HG03378 (cell line): ENCODE results near the gene JAGN1.
A peak's percentile ranks its signal among the peaks of the same experiment; 100 is the strongest.
"Not testable (repeated sequence)": the region's sequence is repeated elsewhere in the genome, so short reads cannot be mapped to it uniquely, and the experiment has no call there.

Experiments
- ATAC-seq: cut with Tn5 transposase; IDR thresholded peaks from one replicate; pipeline ENCODE4 v1.9.1; 2021; ENCODE audit warnings: mild to moderate bottlenecking, moderate library complexity; ENCODE audit not compliant: unreplicated experiment

Gene JAGN1

DNA sequence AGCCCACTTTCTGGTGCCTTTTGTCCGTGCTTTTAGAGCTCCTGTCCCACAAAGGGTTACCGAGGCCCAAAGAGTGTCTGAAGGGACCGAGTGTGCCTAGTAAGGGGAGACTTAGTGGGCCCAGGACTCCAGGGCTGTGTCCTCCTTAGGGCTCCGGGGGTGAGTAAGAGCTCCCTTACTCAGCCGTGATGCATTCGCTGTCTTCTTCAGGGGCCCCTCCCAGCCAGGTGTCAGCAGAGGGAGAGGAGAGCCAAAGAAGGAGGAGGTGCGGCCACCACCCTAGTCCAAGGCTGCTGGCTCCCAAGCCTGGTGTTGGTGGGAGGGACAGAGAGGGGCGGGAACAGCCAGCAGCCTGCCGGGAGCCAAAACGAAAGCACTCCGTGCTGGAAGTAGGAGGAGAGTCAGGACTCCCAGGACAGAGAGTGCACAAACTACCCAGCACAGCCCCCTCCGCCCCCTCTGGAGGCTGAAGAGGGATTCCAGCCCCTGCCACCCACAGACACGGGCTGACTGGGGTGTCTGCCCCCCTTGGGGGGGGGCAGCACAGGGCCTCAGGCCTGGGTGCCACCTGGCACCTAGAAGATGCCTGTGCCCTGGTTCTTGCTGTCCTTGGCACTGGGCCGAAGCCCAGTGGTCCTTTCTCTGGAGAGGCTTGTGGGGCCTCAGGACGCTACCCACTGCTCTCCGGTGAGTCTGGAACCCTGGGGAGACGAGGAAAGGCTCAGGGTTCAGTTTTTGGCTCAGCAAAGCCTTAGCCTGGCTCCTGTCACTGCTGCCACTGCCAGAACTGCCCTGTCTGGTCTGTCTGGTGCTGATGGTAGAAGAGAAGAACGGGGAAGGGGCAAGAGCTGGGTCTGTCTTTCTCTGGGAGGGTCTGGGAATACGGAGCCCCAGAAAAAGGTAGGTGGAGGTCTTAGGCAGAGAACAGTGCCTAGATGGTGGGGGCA lies 26.6 kb downstream of the JAGN1 start, which contains the start of gene IL17RC:
TSS of gene IL17RC (plus strand) at position 365 of the 947 bp plus-strand sequence. CDS start at position 583, 218 bp downstream.
- ATAC-seq: no peak

DNA sequence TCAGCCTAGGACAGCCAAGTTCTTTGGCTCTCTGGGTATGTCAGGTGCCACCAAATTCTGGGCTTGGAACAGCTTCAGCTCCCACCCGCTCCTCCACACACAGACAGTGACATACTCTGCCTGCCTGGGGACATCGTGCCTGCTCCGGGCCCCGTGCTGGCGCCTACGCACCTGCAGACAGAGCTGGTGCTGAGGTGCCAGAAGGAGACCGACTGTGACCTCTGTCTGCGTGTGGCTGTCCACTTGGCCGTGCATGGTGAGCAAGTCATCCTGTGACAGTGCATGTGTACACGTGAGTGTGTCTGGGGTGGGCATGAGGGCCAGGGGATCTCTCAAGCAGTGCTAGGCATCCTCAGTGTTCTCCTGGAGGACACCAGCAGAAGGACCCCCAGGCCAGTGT lies 27.4 kb downstream of the JAGN1 start:
- no peak for ATAC-seq

DNA sequence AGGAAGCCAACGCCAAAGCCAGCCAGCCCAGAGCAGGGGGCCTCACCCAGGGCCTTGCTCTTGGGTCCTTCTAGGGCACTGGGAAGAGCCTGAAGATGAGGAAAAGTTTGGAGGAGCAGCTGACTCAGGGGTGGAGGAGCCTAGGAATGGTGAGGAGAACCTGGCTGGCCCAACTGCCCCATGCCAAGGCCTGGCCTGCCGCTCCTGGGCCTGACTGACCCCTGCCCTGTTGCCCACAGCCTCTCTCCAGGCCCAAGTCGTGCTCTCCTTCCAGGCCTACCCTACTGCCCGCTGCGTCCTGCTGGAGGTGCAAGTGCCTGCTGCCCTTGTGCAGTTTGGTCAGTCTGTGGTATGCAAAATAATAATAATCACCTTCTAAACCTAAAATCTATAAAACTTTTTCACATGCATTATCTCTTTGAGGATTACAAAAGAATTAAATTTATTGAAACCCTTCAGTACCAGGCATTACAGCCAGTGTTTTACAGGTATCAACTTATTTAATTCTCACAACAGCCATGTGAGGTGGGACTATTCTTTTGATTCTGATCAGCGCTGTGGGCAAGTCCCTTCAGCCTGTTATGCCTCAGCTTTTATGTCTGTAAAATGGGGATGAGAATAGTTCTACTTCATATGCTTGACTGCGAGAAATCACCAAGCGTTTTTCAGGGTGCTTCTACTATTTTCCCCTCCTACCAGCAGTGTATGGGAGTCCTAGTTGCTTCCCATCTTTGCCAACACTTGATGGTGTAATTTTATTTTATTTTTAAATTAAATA lies 28.0 kb downstream of the JAGN1 start:
- ATAC-seq: no peak

- ATAC-seq: no peak
These were observed 37.7 kb downstream of the JAGN1 start for GRCh38 chr3:9928158-9928557.

DNA sequence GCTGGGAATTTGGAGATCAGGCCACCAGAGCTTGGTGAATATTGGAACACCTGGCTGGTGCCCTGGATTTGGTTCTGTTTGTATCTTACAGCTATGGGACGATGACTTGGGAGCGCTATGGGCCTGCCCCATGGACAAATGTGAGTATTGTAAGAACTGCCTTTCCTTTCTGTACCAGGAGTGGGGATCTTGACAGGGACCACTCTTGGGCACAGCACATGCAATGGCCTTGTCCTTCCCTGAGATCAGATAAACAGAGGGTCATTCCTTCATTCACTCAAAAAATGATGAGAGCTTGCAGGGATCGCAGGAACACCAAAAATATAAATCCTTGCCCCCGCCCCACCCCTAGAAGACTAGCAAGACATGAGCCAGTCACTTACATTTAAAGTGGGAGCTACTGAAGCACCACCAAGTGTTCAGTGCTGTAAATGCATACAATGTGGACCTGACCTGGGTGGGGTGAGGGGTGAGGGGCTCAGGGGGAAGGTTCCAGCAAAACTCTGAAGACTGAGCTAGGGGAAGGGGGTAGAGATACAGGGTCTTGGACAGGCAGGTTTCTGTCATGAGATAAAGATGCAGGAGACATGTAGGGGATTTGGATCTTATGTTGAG lies 40.5 kb downstream of the JAGN1 start:
- ATAC-seq: no peak

DNA sequence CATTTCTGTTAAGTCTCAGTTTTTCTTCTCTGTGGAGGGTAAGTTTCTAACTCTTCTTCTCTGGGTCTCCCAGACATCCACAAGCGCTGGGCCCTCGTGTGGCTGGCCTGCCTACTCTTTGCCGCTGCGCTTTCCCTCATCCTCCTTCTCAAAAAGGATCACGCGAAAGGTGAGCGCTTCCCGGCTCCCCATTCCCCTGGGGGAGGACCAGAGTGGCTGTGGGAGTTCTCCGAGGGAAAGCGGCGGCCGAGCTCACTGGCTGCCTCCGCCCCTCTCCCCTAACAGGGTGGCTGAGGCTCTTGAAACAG lies 42.1 kb downstream of the JAGN1 start:
- ATAC-seq: no peak

DNA sequence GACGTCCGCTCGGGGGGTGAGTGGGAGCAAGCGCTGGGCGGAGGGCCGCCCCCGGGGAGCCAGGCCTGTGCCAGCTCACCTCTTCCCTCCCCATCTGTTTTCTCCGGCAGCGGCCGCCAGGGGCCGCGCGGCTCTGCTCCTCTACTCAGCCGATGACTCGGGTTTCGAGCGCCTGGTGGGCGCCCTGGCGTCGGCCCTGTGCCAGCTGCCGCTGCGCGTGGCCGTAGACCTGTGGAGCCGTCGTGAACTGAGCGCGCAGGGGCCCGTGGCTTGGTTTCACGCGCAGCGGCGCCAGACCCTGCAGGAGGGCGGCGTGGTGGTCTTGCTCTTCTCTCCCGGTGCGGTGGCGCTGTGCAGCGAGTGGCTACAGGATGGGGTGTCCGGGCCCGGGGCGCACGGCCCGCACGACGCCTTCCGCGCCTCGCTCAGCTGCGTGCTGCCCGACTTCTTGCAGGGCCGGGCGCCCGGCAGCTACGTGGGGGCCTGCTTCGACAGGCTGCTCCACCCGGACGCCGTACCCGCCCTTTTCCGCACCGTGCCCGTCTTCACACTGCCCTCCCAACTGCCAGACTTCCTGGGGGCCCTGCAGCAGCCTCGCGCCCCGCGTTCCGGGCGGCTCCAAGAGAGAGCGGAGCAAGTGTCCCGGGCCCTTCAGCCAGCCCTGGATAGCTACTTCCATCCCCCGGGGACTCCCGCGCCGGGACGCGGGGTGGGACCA lies 42.6 kb downstream of the JAGN1 start:
- peak; percentile 41 for ATAC-seq

DNA sequence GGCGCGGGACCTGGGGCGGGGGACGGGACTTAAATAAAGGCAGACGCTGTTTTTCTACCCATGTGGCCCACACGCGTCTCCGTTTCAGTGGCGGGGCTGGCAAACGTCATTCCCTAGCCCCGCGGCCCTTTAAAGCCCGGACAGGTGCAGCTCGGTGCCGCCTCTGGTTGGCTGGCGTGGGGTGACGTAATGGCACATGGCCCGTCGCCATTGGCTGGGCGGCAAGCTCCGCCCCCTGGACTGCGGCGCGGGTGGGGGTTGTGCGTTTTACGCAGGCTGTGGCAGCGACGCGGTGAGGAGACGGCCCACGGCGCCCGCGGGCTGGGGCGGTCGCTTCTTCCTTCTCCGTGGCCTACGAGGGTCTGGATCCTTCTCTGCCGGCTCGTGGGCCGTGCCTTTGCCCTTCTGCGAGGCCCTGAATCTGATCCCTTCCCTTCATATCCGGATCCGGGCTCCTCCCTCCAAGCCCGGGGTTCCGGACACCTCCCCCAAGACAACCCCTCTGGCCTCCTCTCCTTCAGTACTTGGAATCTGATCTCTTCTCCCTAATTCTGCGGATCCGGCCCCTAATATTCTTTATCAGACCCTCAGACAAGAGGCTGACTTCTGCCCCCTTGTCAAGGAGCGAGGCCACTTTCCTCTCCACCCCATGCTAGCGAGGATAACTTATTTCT lies 43.3 kb downstream of the JAGN1 start, which contains the start of gene CRELD1:
TSS of gene CRELD1 (plus strand) at position 274 of the 674 bp plus-strand sequence. CDS start 605 bp downstream, outside the sequence.
- ATAC-seq: peak; percentile 85

GRCh38 chr3:9934235-9934621 lies 43.8 kb downstream of the JAGN1 start:
- ATAC-seq: no peak

- no peak for ATAC-seq
These were observed 44.6 kb downstream of the JAGN1 start for GRCh38 chr3:9934993-9935392.

- ATAC-seq: no peak
These were observed 45.6 kb downstream of the JAGN1 start for GRCh38 chr3:9935966-9936510.

- ATAC-seq: no peak
These were observed 47.3 kb downstream of the JAGN1 start for GRCh38 chr3:9937486-9938238.

DNA sequence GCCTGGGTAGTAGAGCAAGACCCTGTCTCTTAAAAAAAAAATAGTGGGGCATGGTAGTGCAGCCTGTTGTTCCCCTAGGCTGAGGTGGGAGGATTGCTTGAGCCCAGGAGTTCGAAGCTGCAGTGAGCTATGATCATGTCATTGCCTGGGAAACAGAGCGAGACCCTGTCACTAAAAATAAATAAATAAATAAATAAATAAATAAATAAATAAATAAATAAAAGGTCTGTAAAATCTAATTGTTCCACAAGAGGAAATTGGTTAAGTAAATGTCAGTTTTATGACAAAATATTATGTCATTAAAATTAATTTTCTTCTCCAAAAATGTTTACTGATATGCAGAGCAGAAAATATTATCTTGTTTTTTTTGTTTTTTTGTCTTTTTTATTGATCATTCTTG lies 48.6 kb downstream of the JAGN1 start:
- ATAC-seq: no peak

DNA sequence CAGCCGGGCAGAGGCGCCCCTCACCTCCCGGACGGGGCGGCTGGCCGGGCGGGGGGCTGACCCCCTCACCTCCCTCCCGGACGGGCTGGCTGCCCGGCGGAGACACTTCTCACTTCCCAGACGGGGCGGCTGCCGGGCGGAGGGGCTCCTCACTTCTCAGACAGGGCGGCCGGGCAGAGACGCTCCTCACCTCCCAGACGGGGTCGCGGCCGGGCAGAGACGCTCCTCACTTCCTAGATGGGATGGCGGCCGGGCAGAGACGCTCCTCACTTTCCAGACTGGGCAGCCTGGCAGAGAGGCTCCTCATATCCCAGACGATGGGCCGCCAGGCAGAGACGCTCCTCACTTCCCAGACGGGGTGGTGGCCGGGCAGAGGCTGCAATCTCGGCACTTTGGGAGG lies 49.5 kb downstream of the JAGN1 start:
- ATAC-seq: not testable (repeated sequence)

DNA sequence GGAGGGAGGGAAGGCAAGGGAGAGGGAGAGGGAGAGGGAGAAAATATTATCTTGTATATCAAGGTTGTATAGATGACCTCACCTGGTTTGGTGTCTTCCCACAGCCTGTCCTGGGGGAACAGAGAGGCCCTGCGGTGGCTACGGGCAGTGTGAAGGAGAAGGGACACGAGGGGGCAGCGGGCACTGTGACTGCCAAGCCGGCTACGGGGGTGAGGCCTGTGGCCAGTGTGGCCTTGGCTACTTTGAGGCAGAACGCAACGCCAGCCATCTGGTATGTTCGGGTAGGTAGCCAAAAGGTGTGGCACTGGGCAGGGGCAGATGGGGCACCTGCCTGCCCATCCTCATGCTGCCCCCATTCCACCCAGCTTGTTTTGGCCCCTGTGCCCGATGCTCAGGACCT lies 50.3 kb downstream of the JAGN1 start:
- no peak for ATAC-seq

DNA sequence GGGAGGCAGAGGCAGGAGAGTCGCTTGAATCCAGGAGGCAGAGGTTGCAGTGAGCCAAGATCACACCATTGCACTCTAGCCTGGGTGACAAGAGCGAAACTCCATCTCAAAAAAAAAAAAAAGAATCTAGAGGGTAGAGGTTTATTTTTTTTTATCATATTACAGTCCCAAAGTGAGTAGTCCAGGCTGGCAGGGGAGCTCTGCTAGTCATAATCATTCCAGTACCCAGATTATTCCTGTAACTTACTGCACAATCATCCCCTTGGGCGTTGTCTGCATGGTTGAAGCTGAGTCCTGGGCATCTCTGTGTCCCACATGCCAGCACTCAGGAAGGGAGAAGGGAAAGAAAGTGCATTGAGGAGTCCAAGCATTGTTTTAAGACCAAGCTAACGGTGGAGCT lies 51.8 kb downstream of the JAGN1 start:
- ATAC-seq: no peak

DNA sequence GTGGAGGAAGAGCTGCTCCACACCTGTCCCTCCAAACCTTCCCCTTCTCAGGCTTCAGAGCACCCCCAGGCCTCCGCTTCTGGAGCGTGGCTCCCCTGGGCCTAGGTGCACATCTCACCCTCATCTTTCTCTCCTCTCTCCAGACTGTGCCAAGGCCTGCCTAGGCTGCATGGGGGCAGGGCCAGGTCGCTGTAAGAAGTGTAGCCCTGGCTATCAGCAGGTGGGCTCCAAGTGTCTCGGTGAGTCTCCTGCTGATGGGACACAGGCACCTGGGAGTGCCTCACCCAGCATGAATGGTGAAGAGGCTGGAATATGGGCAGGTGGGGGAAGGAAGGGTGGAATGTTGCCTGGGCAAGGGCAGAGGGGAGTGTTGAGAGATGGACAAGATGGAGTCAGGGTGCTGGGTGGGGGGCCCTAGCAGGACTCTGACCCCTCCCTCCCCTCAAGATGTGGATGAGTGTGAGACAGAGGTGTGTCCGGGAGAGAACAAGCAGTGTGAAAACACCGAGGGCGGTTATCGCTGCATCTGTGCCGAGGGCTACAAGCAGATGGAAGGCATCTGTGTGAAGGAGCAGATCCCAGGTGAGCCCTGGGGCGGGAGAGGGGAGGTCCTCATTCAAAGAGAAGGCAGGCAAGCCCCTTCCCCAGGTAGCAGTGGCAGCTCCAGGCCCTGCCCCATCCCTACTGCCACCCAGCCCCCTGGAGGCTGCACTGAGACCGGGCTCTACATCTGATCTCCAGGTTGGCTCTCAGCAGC lies 52.7 kb downstream of the JAGN1 start:
- ATAC-seq: no peak
